Measurements from ENCODE around the gene HOMER2.
"Not testable (repeated sequence)": the region's sequence is repeated elsewhere in the genome, so short reads cannot be mapped to it uniquely, and the experiment has no call there.

HOMER2 gene

DNA sequence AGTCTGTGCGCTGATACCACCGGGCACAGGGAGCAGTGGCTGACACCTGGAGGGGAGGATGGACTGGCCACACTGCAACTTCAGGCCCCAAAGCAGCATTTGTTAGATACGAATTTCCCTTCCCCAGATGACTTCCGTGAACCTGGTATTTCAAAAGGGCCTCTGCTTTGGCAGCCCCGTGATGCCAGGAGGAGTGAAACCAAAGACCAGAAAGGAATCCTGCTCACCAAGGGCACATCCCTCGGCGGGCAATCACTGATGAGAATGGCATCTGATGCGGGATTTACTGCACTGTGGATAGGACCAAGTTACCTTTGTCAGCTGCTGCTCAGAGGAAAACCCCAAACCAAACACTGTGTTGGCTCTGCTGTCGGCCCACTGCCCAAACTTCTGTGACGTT lies 77.6 kb downstream of the HOMER2 start:
- FAIRE-seq, result no peak
- no peak for DNase-seq (ENCODE audit: insufficient read length, low spot score)
- TF ChIP-seq CTCF (IDR thresholded peaks at IDR 0.05; ENCODE audit: insufficient read depth, missing control alignments), result no peak

- TF ChIP-seq CTCF (IDR thresholded peaks at IDR 0.05; ENCODE audit: insufficient read depth, missing control alignments), result no peak
- DNase-seq (ENCODE audit: insufficient read length, low spot score), result no peak
- FAIRE-seq, result no peak
Measured at GRCh38 chr15:82874267-82874666, 78.3 kb downstream of the HOMER2 start.

GRCh38 chr15:82873000-82873680 lies 79.4 kb downstream of the HOMER2 start:
- FAIRE-seq, result no peak
- DNase-seq (ENCODE audit: insufficient read length, low spot score), result no peak
- TF ChIP-seq CTCF (IDR thresholded peaks at IDR 0.05; ENCODE audit: insufficient read depth, missing control alignments), result no peak

GRCh38 chr15:82871832-82872484 lies 80.6 kb downstream of the HOMER2 start:
- no peak for TF ChIP-seq CTCF (IDR thresholded peaks at IDR 0.05; ENCODE audit: insufficient read depth, missing control alignments)
- FAIRE-seq, result no peak
- no peak for DNase-seq (ENCODE audit: insufficient read length, low spot score)

- no peak for TF ChIP-seq CTCF (IDR thresholded peaks at IDR 0.05; ENCODE audit: insufficient read depth, missing control alignments)
- DNase-seq (ENCODE audit: insufficient read length, low spot score) (no peak), FAIRE-seq (no peak)
Measured at GRCh38 chr15:82871358-82871757, 81.2 kb downstream of the HOMER2 start.

- no peak for TF ChIP-seq CTCF (IDR thresholded peaks at IDR 0.05; ENCODE audit: insufficient read depth, missing control alignments)
- no peak for DNase-seq (ENCODE audit: insufficient read length, low spot score)
Measured at GRCh38 chr15:82870727-82871320, 81.7 kb downstream of the HOMER2 start.

DNA sequence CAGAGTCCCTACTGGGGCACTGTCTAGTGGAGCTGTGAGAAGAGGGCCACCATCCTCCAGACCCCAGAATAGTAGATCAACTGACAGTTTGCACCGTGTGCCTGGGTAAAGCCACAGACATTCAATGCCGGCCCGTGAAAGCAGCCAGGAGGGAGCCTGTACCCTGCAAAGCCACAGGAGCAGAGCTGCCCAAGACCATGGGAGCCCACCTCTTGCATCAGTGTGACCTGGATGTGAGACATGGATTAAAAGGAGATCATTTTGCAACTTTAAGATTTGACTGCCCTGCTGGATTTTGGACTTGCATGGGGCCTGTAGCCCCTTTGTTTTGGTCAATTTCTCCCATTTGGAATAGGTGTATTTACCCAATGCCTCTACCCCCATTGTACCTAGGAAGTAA lies 86.5 kb downstream of the HOMER2 start:
- not testable (repeated sequence) for DNase-seq (ENCODE audit: insufficient read length, low spot score); FAIRE-seq

More at GRCh38 chr15:82870727-82871320, 81.7 kb downstream of the HOMER2 start:
- no peak for FAIRE-seq

- not testable (repeated sequence) for FAIRE-seq; DNase-seq (ENCODE audit: insufficient read length, low spot score)
Measured at GRCh38 chr15:82865581-82865980, 86.9 kb downstream of the HOMER2 start.

Data from D721Med (cell line).